KMS-11 (cell line): ENCODE results near the gene L3MBTL1.

Source experiments
- H2AFZ ChIP-seq: fragments of 200-600 bp; sonication (generic); 2 replicates; pipeline ENCODE4 v1.6.1; 2016; ENCODE audit warnings: antibody characterized with exemption, mixed run types, low read depth
- H3K27ac ChIP-seq: fragments of 200-600 bp; sonication (generic); 2 replicates; pipeline ENCODE4 v1.6.1; 2016; ENCODE audit warnings: mild to moderate bottlenecking, mixed run types
- H3K27me3 ChIP-seq: fragments of 200-600 bp; sonication (generic); 2 replicates; pipeline ENCODE4 v1.6.1; 2017; ENCODE audit warnings: mild to moderate bottlenecking, low read depth, mixed run types, moderate library complexity; ENCODE audit not compliant: insufficient read depth
- H3K36me3 ChIP-seq: fragments of 200-600 bp; sonication (generic); 2 replicates; pipeline ENCODE4 v1.6.1; 2017; ENCODE audit warnings: mild to moderate bottlenecking, mixed run types; ENCODE audit not compliant: insufficient read depth
- H3K4me1 ChIP-seq: fragments of 200-600 bp; sonication (generic); 2 replicates; pipeline ENCODE4 v1.6.1; 2016; ENCODE audit warnings: mild to moderate bottlenecking, low read depth, mixed run types; ENCODE audit not compliant: poor library complexity, severe bottlenecking
- H3K4me2 ChIP-seq: fragments of 200-600 bp; sonication (generic); 2 replicates; pipeline ENCODE4 v1.7.0; 2016; ENCODE audit warnings: mild to moderate bottlenecking, mixed run types
- H3K4me3 ChIP-seq: fragments of 200-600 bp; sonication (generic); IDR thresholded peaks from 2 replicates; pipeline ENCODE4 v1.6.1; 2017; ENCODE audit warnings: low read depth, low read length, mixed read lengths; ENCODE audit not compliant: insufficient read depth
- H3K79me2 ChIP-seq: fragments of 200-600 bp; sonication (generic); 2 replicates; pipeline ENCODE4 v1.6.1; 2016; ENCODE audit warnings: low read depth, mixed run types; ENCODE audit not compliant: insufficient read depth
- H3K9ac ChIP-seq: fragments of 200-600 bp; sonication (generic); 2 replicates; pipeline ENCODE4 v1.6.1; 2016; ENCODE audit warnings: mild to moderate bottlenecking, mixed run types
- H4K20me1 ChIP-seq: fragments of 200-600 bp; sonication (generic); 2 replicates; pipeline ENCODE4 v1.6.1; 2016; ENCODE audit warnings: mild to moderate bottlenecking, mixed run types; ENCODE audit not compliant: insufficient read depth
- CTCF ChIP-seq: fragments of 200-600 bp; sonication (generic); conservative IDR thresholded peaks from 2 replicates; pipeline ENCODE4 v1.6.1; 2017; ENCODE audit warnings: low read depth, mild to moderate bottlenecking, antibody characterized with exemption, low read length, moderate library complexity, mixed read lengths

The L3MBTL1 gene

GRCh38 chr20:43571310-43571709 is 63.8 kb downstream of the L3MBTL1 start:
- H3K27ac ChIP-seq = no peak overlapping the region
- H3K4me1 ChIP-seq = peaks cover 3% of the 10 kb centered on the region
- H3K36me3 ChIP-seq = no peaks in the 10 kb centered on the region
- no peak overlapping the region for H3K9ac ChIP-seq
- no peak overlapping the region for H3K4me2 ChIP-seq
- no peak overlapping the region for H3K4me3 ChIP-seq
- H4K20me1 ChIP-seq = no peaks in the 10 kb centered on the region
- TF ChIP-seq CTCF = no peak
- no peak overlapping the region for H2AFZ ChIP-seq
- H3K79me2 ChIP-seq = no peaks in the 10 kb centered on the region
- H3K27me3 ChIP-seq = no peaks in the 10 kb centered on the region

GRCh38 chr20:43571771-43572170 is 64.3 kb downstream of the L3MBTL1 start:
- Histone ChIP-seq H3K4me1 (peaks cover 3% of the 10 kb centered on the region), H3K27me3 (no peaks in the 10 kb centered on the region), H3K79me2 (no peaks in the 10 kb centered on the region), H2AFZ (no peak overlapping the region), H4K20me1 (no peaks in the 10 kb centered on the region), H3K9ac (no peak overlapping the region), H3K4me3 (no peak overlapping the region), H3K4me2 (no peak overlapping the region), H3K27ac (no peak overlapping the region), H3K36me3 (no peaks in the 10 kb centered on the region)
- TF ChIP-seq CTCF = no peak

- H3K36me3 ChIP-seq = no peaks in the 10 kb centered on the region
- H3K4me2 ChIP-seq = no peak overlapping the region
- no peaks in the 10 kb centered on the region for H4K20me1 ChIP-seq
- no peak overlapping the region for H3K4me3 ChIP-seq
- no peak for TF ChIP-seq CTCF
- H2AFZ ChIP-seq = no peak overlapping the region
- H3K27me3 ChIP-seq = no peaks in the 10 kb centered on the region
- H3K79me2 ChIP-seq = no peaks in the 10 kb centered on the region
- H3K4me1 ChIP-seq = peaks cover 3% of the 10 kb centered on the region
- no peak overlapping the region for H3K27ac ChIP-seq
- H3K9ac ChIP-seq = no peak overlapping the region
These were observed 65.4 kb downstream of the L3MBTL1 start for GRCh38 chr20:43572891-43573290.

- Histone ChIP-seq H3K36me3 (no peaks in the 10 kb centered on the region), H3K79me2 (no peaks in the 10 kb centered on the region), H3K4me1 (peaks cover 14% of the 10 kb centered on the region), H3K27ac (no peak overlapping the region), H2AFZ (no peak overlapping the region), H3K4me2 (no peak overlapping the region), H4K20me1 (no peaks in the 10 kb centered on the region), H3K4me3 (no peak overlapping the region), H3K9ac (no peak overlapping the region), H3K27me3 (no peaks in the 10 kb centered on the region)
- no peak for TF ChIP-seq CTCF
These were observed 68.6 kb downstream of the L3MBTL1 start for GRCh38 chr20:43576108-43576507.
